ENCODE measurements around the gene NPFFR2. TPM values are rescaled to one million over a fixed set of nuclear protein-coding genes. Genes with fewer than 3 reads are reported as not detected.
"Not testable (repeated sequence)": the region's sequence is repeated elsewhere in the genome, so short reads cannot be mapped to it uniquely, and the experiment has no call there.

NPFFR2 gene
- total and polyA plus RNA-seq, 7 donors: 0.04 TPM; not detected in 6

DNA sequence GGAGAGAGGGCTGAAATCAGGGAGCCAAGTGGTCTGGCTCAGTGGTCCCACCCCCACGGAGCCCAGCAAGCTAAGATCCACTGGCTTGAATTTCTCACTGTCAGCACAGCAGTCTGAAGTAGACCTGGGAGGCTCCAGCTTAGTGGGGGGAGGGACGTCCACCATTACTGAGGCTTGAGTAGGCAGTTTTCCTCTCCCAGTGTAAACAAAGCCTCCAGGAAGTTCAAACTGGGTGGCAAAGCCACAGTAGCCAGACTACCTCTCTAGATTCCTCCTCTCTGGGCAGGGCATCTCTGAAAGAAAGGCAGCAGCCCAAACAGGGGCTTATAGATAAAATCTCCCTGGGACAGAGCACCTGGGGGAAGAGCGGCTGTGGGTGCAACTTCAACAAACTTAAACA lies 88.1 kb downstream of the NPFFR2 start:
- no peaks in the 10 kb centered on the region for H3K4me1 ChIP-seq
- 43 to 65% methylated on average over 3 of the region's 3 CpGs for WGBS, 2 donors
- H3K4me3 ChIP-seq: no peak overlapping the region
- H3K9me3 ChIP-seq: no peaks in the 10 kb centered on the region
- H3K27ac ChIP-seq: no peak overlapping the region
- TF ChIP-seq CTCF (IDR thresholded peaks at IDR 0.05) (no peak), POLR2AphosphoS5 (IDR thresholded peaks at IDR 0.05) (no peak), POLR2A (IDR thresholded peaks at IDR 0.05) (no peak), EP300 (IDR thresholded peaks at IDR 0.05) (no peak)
- intact Hi-C loops (cut with DNase I): no loop called here
- H3K36me3 ChIP-seq: no peaks in the 10 kb centered on the region
- DNase-seq: no peak
- H3K27me3 ChIP-seq: no peaks in the 10 kb centered on the region

DNA sequence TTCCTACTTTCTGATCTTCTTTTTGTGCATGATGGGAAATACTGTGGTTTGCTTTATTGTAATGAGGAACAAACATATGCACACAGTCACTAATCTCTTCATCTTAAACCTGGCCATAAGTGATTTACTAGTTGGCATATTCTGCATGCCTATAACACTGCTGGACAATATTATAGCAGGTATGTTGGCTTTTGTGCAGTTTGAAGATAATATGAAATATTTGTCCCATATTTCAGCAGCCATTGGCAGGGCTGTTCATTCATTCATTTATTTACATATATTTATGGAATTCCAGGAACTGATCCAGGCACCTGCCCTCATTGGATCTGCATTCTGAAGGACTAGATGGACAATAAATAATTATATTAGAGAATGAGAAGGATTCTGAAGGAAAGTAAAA lies 96.9 kb downstream of the NPFFR2 start:
- Histone ChIP-seq H3K36me3 (no peaks in the 10 kb centered on the region), H3K4me3 (no peak overlapping the region), H3K9me3 (no peaks in the 10 kb centered on the region), H3K4me1 (no peaks in the 10 kb centered on the region), H3K27me3 (no peaks in the 10 kb centered on the region), H3K27ac (no peak overlapping the region)
- intact Hi-C loops (cut with DNase I): no loop called here
- TF ChIP-seq POLR2A (IDR thresholded peaks at IDR 0.05): no peak
- TF ChIP-seq POLR2AphosphoS5 (IDR thresholded peaks at IDR 0.05): no peak
- TF ChIP-seq CTCF (IDR thresholded peaks at IDR 0.05): no peak
- TF ChIP-seq EP300 (IDR thresholded peaks at IDR 0.05): no peak
- DNase-seq: no peak

- no peaks in the 10 kb centered on the region for H3K36me3 ChIP-seq
- H3K27me3 ChIP-seq: no peaks in the 10 kb centered on the region
- TF ChIP-seq POLR2AphosphoS5 (IDR thresholded peaks at IDR 0.05): no peak
- TF ChIP-seq CTCF (IDR thresholded peaks at IDR 0.05): no peak
- TF ChIP-seq POLR2A (IDR thresholded peaks at IDR 0.05): no peak
- TF ChIP-seq EP300 (IDR thresholded peaks at IDR 0.05): no peak
- H3K27ac ChIP-seq: no peak overlapping the region
- no peaks in the 10 kb centered on the region for H3K9me3 ChIP-seq
- intact Hi-C loops (cut with DNase I): no loop called here
- DNase-seq: no peak
- no peak overlapping the region for H3K4me3 ChIP-seq
- H3K4me1 ChIP-seq: no peaks in the 10 kb centered on the region
- WGBS, 2 donors: 89% methylated on average over 6 of the region's 6 CpGs
Observed at GRCh38 chr4:72136429-72136828, 104.6 kb downstream of the NPFFR2 start.

DNA sequence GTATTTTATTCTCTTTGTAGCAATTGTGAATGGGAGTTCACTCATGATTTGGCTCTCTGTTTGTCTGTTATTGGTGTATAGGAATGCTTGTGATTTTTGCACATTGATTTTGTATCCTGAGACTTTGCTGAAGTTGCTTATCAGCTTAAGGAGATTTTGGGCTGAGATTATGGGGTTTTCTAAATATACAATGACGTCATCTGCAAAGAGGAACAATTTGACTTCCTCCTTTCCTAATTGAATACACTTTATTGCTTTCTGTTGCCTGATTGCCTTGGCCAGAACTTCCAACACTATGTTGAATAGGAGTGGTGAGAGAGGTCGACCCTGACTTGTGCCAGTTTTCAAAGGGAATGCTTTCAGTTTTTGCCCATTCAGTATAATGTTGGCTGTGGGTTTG lies 108.2 kb downstream of the NPFFR2 start:
- intact Hi-C loops (cut with DNase I); H3K4me1 ChIP-seq; H3K27me3 ChIP-seq; H3K9me3 ChIP-seq; H3K36me3 ChIP-seq; DNase-seq; H3K4me3 ChIP-seq; H3K27ac ChIP-seq: not testable (repeated sequence)
- 41 to 44% methylated on average over 2 of the region's 2 CpGs for WGBS, 2 donors

DNA sequence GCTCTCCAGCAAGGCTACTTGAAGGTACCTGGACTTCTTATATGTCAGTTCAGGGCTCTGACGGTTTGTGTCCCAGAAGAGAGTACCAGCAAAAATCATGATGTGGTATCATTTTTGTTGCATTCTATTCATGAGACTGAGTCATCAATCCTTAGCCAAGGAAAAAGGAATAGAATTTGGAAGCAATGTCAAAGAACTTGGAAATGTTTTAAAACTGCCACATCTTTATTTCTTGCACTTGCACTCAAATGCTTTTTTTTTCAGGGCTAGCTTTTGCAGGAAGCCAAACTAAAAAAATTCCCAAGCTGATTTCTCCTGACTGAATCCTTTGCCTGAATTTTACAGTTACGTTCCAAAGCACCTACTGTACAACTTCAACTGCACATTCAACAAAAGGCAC lies 112.4 kb downstream of the NPFFR2 start:
- 70 to 80% methylated on average over 2 of the region's 2 CpGs for WGBS, 2 donors
- Histone ChIP-seq H3K4me1 (no peaks in the 10 kb centered on the region), H3K4me3 (no peak overlapping the region), H3K9me3 (no peaks in the 10 kb centered on the region), H3K36me3 (no peaks in the 10 kb centered on the region), H3K27ac (no peak overlapping the region), H3K27me3 (no peaks in the 10 kb centered on the region)
- TF ChIP-seq POLR2AphosphoS5 (IDR thresholded peaks at IDR 0.05) (no peak), POLR2A (IDR thresholded peaks at IDR 0.05) (no peak), CTCF (IDR thresholded peaks at IDR 0.05) (no peak), EP300 (IDR thresholded peaks at IDR 0.05) (no peak)
- DNase-seq: no peak
- intact Hi-C loops (cut with DNase I): no loop called here

Data from sigmoid colon (tissue), 7 donors.